LNCAP (cell line): ENCODE data around the gene ADCK1.

Experiments used
- TF ChIP-seq, protein P1 (sequence below): fragments of 450-650 bp; IDR thresholded peaks from 2 replicates; pipeline ENCODE4 v1.5.1; 2017; ENCODE audit warnings: mild to moderate bottlenecking

Gene ADCK1

DNA sequence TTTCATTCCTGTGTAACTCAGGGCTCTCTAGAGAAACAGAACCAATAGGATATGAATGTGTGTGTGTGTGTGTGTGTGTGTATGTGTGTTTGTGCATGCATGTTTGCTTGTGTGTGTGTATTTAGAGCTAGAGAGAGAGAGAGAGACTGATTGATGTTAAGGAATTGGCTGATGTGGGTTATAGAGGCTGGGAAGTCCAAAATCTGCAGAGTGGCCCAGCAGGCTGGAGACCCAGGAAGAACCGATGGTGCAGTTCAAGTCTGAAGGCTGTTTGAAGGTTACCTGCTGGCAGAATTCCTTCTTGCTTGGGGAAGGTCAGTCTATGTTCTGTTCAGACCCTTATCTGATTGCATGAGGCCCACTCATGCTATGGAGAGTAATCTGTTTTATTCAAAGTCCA, 64.7 kb downstream of the ADCK1 start:
- TF ChIP-seq, protein P1, sequence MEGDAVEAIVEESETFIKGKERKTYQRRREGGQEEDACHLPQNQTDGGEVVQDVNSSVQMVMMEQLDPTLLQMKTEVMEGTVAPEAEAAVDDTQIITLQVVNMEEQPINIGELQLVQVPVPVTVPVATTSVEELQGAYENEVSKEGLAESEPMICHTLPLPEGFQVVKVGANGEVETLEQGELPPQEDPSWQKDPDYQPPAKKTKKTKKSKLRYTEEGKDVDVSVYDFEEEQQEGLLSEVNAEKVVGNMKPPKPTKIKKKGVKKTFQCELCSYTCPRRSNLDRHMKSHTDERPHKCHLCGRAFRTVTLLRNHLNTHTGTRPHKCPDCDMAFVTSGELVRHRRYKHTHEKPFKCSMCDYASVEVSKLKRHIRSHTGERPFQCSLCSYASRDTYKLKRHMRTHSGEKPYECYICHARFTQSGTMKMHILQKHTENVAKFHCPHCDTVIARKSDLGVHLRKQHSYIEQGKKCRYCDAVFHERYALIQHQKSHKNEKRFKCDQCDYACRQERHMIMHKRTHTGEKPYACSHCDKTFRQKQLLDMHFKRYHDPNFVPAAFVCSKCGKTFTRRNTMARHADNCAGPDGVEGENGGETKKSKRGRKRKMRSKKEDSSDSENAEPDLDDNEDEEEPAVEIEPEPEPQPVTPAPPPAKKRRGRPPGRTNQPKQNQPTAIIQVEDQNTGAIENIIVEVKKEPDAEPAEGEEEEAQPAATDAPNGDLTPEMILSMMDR = no peak

DNA sequence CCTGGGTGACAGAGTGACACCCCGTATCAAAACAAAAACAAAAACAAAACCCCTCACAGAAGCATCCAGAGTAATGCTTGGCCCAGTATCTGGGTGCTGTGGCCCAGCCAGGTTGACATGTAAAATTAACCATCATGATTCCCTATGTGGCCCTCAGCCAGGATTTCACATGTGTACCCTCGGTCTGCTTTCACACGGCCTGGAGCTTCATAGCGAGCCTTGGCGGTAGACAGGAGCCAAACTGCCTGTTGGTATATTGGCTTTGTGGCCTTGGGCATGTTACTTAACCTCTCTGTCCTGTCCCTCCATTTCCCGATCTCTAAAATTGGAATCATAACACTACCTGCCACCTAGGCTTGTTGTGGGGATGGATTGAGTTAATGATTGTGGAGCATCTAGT, 65.5 kb downstream of the ADCK1 start:
- TF ChIP-seq, protein P1 = no peak

DNA sequence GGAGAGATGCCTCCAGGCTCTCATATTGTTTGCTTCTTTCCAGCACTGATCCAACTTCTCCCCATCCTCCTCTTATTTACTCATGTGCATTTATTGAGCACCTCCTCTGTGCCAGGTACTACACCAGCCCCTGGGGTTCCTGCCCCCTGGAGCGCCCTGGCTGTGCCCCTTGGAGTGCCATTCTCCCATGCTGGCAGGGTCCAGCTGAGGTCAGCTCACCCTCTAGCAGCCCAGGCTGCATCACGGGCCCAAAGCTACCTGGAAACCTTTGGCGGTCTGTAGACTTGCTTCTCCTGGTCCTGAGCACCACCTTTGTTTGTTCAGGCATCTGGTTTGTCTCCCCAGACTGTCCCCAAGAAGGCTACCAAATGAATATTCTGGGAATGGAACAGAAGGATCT, 67.0 kb downstream of the ADCK1 start:
- TF ChIP-seq, protein P1 = no peak

DNA sequence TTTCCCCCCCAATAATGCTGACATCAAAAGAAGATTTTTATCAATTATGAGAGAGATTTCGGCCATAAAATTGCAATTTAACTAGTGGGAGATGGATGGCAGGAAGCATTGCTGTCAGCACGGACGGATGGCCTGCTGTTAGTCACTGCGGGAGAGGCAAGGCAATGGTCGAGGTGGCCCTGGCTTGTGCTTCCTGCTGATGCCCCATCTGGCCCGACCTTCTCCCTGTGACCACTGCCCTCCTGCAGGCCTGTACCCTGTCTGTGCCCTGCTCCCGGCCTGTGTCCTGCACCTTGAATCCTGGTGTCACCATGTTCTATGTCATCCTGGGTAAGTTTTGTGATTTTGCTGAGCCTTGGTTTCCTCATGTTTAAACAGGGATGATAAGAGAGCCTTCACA, 67.6 kb downstream of the ADCK1 start:
- TF ChIP-seq, protein P1 = no peak

DNA sequence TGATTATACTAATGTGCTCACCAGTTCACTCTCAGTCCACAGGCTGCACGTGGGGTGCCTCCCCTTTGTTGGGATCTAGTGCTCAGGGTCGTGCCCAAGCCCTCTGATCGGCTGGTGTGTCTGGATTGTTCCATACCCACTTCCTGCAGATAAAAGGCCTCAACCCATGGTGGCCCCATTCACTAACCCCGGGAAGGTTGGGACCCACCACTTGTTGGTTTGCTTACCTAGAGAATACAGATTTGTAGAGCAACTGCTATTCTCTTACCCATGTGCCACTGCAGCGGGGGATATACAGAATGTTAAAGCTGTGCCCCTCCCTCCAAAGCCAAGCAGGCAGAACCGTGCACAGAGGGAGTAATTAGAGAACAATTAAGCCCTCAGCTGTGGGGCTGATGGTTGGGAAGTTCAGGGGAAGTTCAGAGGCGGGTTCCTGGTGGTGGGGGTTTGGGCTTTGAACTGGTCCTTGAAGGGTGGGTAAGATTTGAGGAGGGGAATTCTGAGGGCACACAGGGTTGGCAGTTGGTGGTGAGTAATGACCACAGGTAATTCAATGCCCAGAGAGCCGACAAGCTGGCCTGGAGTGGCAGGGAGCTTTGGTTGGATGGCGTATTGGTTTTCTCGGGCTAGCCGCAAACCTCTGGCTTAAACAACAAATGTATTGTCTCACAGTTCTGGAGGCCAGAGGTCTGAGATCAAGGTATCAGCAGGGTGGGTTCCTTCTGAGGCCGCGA, 68.8 kb downstream of the ADCK1 start:
- TF ChIP-seq, protein P1 = no peak

DNA sequence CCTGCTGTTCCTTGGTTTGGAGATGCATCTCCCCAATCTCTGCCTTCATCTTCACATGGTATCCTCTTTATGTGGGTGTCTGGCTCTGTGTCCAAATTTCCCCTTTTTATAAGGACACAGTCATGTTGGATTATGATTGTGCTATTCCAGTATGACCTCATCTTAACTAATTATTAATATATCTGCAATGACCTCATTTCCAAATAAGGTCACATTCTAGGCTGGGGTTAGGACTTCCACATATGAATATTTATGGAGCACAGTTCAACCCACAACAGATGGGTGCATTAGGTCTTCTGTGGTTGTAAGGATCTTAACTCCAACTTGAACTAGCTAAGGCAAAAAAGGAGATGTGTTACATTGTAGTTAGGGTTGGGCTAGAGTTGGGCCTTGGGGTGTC, 69.4 kb downstream of the ADCK1 start:
- TF ChIP-seq, protein P1 = no peak

DNA sequence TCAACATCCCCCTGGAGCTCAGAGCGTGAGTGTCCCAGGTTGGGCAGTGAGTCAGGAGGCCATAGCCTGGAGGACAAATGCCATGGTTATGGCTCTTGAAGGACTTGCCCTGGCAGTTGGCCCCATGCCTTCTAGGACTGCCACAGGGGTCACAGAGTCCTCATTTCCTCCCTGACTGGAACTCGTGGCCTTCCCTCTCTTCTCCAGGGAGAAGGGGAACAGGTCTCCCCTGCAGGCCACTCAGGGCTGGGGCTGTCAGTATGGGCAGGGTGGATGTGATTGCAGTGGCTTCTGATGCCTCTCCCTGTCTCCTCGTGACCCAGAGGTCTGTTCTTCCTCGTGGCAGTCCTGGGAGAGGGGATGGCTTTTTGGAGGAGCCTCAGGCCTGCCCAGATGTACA, 70.7 kb downstream of the ADCK1 start:
- TF ChIP-seq, protein P1 = no peak

DNA sequence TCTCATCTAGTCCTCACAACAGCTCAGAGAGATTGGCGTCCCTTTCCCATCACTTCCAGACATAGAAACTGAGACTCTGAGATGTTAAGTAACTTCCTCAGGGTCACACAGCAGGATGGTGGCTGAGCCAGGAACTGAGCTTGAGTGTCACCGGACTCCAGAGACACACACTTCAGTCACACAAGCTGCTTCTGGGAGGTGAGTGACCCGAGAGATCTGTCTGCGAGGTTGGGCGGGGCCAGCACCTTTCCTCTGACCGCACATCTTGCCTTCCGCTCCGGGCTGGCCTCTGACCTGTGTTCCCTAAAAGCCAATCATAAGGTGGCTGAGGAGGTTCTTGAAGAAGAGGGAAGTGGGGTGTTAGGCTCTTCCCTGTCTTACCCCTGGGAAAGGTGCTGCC, 72.2 kb downstream of the ADCK1 start:
- TF ChIP-seq, protein P1 = no peak
